HG02870 (cell line): ENCODE measurements around the gene MAPK8.

Experiments
- ATAC-seq: cut with Tn5 transposase; IDR thresholded peaks from one replicate; pipeline ENCODE4 v1.9.1; 2021; ENCODE audit warnings: mild to moderate bottlenecking, moderate library complexity; ENCODE audit not compliant: unreplicated experiment

The MAPK8 gene

DNA sequence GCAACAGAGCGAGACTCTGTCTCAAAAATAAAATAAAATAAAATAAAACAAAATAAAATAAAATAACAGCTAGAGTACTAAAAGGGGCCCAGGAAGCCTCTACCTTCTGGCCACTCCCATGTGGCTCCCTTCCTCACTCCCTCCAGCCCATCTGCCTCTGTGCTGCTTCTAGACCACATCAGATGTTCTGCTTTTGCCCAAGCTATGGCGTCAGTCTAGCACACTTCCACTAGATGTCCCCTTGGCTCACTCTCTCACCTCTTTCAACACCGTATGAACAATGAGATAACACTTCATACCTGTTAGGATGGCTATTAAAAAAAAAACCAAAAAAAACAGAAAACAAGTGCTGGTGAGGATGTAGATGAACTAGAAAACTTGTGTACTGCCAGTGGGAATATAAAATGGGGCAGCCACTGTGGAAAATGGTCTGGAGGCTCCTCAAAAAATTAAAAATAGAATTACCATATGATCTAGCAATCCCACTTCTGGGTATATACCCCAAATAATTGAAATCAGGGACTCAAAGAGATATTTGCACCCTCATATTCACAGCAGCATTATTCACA lies 166.1 kb downstream of the MAPK8 start:
- ATAC-seq: no peak

DNA sequence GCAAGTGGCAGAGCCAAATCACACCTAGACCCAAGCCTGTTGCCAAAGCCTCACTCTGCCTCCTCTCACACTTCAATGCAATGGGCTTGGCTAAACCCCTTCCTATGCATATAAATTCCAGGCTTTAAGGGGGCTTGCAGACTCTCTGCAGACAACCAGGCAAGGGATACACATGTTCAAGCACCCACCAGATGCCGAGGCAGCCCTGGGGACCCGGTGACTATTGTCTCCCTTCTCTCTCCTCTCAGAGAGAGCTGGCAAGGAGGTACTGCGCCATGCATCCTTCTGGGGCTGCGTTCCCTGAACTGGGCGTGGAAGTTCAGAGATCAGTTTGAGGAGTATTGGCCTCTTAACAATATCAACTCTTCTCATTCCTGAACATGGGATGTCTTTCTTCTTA lies 167.2 kb downstream of the MAPK8 start:
- no peak for ATAC-seq

DNA sequence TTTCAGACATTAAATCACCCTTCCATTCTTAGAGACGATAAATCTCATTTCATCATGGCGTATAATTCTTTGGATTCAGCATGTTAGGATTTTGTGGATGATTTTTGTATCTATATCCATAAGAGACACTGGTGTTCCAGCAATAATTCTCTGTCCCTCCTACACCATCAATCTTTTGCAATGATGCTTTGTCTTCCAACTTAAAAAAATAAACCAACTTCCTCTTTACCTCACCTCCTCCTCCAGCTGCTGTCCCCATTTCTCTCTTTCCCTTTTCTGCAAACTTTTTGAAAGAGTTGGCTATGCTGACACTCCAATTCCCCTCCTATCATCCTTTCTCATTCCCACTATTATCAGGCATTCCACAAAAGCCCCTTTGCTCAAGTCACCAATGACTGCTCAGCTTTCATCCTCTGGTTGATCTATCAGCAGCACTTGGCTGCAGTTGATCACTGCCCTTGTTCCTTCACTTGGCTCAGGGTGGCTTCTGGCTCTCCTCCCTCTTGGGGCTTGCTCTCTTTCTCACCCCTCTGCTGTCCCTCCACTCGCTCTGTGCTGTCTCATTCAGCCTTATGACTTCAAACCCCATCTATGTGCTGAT lies 168.4 kb downstream of the MAPK8 start:
- no peak for ATAC-seq

DNA sequence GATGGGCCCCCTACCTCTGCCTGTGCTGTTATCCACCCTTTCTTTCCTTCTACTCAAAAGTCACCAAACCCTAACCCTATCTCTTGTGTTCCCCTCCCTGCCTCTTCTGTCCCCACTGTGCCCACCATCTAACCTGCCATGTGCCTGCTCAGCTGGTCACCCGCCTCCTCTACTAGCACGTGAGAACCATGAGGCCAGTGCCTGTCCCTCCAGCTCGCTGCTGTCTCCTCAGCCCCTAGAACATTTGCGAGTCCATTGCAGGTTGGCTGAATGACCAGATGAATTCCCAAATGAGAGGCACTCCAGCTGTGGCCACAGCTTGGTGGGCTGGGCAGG lies 169.4 kb downstream of the MAPK8 start:
- no peak for ATAC-seq

DNA sequence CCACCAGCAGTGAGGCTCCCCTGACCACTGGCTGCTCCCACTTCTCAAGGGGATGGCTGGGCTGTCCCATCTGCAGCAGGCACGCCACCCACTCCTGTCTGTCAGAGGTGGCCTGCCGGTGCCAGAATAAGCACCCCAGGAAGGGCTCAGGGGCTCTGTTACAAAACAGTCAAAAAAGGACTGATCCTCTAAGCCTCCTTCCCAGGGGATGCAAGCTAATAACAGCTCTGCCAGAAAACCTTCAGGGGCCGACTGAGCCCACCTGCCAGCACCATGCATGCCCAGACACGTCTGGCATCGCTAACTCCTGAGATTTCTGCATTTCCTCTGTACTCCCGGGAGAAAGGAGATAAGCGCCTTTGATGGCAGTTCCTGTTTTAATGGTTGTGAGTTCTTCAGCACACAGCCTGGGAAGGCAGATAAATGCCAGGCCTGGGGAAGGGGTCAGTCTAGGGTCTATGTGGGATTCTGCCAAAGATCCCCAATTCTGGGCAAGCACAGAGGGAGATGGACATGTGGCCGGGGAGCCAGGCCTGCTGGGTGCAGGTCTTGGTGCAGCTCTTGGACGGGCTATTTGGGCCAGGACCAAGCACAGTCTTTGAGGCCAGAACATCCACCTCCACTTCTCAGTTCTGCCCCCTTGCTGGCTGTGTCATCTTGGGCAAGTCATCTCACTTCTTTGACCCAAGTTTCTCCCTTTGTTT lies 170.0 kb downstream of the MAPK8 start:
- no peak for ATAC-seq

DNA sequence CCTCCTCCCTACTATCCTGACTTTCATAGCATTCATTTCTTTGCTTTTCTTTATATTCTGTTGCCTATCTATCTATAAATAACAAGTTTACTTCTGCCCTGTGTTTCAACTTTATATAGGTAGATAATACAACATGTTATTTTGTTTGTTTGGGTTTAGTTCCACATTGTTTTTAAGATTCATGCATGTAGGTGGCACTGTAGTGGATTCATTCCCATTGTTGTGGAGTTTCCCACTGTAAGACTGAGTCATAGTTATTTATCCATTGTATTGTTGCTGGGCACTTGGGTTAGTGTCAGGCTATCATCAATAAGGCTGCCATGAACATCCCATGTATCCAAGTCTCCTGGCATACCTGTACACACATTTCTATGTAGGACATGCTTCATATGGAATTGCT lies 170.7 kb downstream of the MAPK8 start:
- no peak for ATAC-seq

DNA sequence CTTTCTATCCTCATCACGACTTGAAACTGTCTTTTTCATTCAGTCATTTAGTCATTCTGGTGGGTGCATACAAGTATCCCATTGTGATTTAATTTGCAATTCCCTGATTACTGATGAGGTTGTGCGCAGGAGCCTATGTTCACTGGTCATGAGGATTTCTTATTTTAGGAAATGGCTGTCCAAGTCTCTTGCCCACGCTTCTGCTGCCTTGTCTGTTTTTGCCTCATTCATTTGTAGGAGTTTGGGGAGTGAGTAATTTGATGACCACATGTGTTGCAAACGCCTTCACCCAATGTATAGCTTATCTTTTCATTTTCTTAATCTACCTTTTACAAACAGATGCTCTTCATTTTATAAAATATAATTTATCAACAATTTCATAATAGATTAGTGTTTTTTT lies 171.1 kb downstream of the MAPK8 start:
- no peak for ATAC-seq

DNA sequence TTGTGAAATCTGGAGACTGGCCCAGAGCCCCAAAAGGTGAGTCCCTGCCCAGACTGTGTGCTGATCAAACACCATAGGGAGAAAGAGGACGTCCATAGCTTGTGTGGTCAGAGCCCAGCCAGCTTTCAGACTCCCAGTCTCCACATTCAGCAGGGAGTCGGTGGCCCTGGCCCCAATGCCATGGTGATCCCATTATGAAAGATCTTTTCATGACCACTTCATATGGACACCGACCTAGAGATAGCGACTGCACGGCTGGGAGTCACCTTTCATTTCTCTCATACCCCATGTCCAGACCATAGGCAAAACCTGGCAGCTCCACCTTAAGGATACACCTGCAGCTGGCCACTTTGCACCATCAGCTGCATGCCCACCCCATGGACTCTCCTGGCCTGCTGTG lies 172.0 kb downstream of the MAPK8 start:
- ATAC-seq: no peak

DNA sequence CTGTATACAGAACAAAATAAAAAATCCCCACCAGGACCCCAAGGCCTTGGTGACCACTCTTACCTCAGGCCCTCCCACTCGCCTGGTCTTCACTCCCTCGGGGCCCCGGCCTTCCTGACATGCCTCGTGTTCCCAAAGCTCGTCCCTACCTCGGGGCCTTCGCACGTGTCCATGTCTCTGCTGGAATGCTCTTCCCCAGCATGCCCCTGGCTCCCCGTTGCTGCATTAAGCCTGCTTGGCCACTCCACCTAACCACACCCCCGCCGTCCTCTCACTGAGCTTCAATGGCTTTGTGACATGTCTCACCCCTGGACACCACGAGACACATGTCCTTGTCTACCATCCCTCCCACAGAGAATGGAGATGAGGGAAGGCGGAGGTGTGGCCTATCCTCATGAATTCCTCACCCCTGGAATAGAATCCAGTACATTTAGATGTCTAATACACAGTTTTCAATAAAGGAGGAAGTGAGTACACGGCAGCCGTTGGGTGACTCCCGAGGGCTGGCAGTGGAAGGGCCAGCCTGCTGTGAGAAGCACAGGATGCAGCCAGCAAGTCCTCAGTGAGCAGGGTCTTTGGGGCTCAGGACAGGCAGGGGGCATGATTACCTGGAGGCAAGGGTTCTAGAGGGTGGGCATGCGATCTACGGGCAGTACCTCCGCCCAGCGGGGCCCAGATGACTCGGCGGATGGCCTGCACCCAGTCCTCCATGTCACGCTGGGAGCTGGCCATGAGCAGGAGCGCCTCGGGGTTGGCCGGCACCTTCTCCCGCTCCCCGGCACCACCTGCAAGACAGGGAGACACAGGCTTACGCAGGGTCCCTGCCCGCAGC lies 172.7 kb downstream of the MAPK8 start:
- ATAC-seq: no peak

DNA sequence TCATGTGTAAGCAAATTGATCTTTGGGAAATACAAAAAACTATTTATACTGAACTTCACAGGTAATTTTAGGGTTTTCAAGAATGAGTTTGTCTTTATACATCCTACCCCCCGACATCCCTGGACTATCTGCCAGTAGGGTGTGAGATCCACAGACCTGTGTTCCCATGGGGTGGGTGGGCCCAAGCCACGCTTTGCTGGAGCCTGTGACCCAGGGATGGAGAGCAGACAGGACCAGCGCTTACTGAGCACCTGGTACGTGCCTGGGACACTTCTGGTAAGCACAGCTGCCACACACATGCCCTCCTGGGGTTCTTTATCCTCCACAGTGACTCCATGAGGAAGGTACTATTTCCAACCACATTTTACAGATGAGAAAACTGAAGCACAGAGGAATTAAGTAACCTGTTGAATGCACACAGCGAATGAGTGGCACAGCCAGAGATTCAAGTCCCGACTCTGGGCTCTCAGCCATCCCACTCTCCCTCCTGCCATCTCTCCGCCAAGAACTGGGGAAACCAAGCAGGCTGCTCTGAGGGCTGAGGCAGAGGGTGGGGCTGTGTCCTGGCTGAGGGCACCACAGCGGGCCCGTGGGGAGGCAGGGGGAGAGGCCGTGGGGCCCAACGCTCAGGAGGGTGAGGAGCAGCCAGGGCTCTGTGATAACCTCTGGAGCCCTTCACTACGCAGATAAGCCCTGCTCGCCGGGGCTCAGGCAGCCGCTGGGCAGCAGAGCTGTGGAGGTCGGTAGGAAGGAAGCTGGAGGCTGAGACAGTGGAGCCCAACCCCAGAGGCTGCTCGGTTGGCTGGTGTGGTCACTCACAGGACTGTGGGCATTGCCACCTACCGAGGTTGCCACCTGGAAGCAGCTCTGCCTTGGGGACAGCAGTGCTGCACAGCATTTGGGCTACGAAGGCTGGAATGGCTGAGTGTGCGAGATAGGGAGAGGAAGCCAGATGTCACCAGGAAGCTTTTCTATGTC lies 174.2 kb downstream of the MAPK8 start:
- no peak for ATAC-seq

DNA sequence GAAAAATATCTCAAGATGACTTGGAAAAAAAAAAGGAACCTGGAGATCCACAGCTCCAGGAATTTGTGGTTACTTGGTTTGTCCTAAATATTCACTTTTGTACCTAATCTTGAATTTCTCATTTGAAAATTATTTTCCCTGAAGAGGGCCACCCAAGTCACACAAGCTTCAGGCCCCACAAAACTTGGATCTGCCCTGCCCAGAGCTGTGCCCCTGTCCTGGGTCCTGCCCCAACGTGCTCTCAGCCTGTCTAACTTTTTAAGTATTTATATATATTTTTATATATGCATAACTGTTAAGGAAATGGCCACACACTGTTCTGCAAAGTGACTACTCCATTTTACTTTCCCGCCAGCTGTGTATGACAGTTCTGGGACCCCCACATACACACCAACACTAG lies 174.9 kb downstream of the MAPK8 start:
- ATAC-seq: no peak

DNA sequence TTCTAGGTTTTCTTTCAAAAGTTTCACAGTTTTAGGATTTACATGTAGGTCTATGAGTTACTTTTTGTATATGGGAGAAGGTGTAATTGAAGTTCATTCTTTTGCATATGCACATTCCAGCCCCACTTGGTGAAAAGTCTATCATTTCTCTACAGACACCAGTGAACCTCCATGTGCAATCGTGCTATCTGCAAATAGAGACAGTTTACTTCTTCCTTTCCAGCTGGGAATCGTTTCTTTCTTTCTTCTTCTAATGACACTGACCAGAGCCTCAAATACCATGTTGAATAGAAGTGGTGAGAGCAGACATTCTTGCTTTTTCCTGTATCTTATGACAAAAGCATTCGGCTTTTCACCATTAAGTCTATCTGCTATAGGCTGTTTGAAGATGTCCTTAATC lies 175.7 kb downstream of the MAPK8 start:
- no peak for ATAC-seq

DNA sequence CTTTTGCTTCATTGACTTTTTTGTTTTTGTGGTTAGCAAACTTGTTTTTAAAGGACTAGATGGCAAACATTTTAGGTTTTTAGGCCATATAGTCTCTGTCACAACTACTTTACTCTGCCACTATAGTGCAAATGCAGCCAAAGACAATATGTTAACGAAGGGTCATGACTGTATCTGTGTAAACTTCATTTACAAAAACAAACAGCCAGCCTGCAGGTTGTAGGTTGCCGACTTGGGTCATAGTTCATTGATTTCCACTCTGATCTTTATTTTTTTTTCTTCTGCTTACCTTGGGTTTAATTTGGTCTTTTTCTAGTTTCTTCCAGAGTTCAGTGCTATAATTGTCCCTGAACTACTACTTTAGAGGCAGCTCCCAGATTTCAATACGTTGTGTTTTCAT lies 178.4 kb downstream of the MAPK8 start:
- ATAC-seq: no peak

DNA sequence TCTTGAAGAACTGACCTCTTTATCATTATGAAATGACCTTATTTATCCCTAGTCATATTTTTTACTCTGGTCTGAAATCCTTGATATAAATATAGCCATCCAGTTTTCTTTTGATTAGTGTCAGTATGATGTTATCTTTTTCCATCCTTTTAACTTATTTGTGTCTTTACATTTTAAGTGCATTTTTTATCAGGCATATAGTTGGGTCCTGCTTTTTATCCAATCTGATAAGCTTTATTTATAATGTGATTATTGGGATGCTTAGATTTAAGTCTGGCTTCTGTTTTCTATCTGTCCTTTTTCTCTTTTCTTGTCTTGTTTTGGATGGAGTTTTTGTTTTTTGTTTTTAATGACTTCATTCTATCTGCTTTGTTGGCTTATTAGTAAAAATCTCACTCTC lies 179.2 kb downstream of the MAPK8 start:
- ATAC-seq: no peak

DNA sequence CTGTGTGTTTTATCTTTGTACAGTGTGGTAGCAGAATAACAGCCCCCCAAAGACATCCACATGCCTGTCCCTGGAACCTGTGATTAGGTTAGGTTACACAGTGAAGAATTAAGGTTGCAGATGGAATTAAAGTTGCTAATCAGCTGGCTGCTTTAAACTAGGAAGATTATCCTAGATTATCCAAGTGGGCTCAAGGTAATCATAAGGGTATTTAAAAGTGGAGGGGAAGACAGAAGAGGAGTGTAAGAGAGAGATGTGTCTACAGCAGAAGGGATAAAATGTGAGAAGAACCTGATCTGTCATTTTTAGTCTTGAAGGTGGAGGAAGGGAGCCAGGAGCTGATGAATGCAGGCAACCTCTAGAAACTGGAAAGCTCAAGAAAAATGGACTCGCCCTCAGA lies 180.8 kb downstream of the MAPK8 start:
- no peak for ATAC-seq
